SU-DHL-6 (cell line): ENCODE data around the gene SCRG1.

Experiments
- H2AFZ ChIP-seq: fragments of 200-600 bp; sonication (generic); 2 replicates; pipeline ENCODE4 v1.6.1; 2014; ENCODE audit warnings: low read depth, mild to moderate bottlenecking, moderate library complexity, mixed read lengths, antibody characterized with exemption, low read length; ENCODE audit not compliant: severe bottlenecking
- H3F3A ChIP-seq: fragments of 200-600 bp; shearing (Covaris generic); 2 replicates; pipeline ENCODE4 v1.6.0; 2016; ENCODE audit warnings: antibody characterized with exemption, mild to moderate bottlenecking; ENCODE audit not compliant: insufficient read depth
- H3K27ac ChIP-seq: fragments of 200-600 bp; sonication (generic); 2 replicates; pipeline ENCODE4 v1.5.1; 2016; ENCODE audit warnings: low read depth, mild to moderate bottlenecking, low read length, moderate library complexity, mixed read lengths
- H3K27me3 ChIP-seq: fragments of 200-600 bp; sonication (generic), shearing (Covaris generic); 2 replicates; pipeline ENCODE4 v1.6.0; 2014; ENCODE audit warnings: mild to moderate bottlenecking, low read length
- H3K36me3 ChIP-seq: fragments of 200-600 bp; sonication (generic); 2 replicates; pipeline ENCODE4 v1.6.1; 2014; ENCODE audit warnings: mild to moderate bottlenecking, low read length, mixed read lengths
- H3K4me2 ChIP-seq: fragments of 300-600, 200-600 bp; shearing (Covaris generic), sonication (generic); 2 replicates; pipeline ENCODE4 v1.6.0; 2014; ENCODE audit warnings: low read length, low read depth, mild to moderate bottlenecking; ENCODE audit not compliant: poor library complexity, severe bottlenecking
- H3K4me3 ChIP-seq: fragments of 200-600 bp; sonication (generic); 2 replicates; pipeline ENCODE4 v1.5.1; 2014; ENCODE audit warnings: antibody characterized with exemption, low read length, mild to moderate bottlenecking, mixed read lengths; ENCODE audit not compliant: insufficient read depth, poor library complexity, severe bottlenecking
- H3K79me2 ChIP-seq: fragments of 200-600 bp; sonication (generic); 2 replicates; pipeline ENCODE4 v1.6.1; 2014; ENCODE audit warnings: mild to moderate bottlenecking, low read length, moderate library complexity; ENCODE audit not compliant: insufficient read depth
- H3K9ac ChIP-seq: fragments of 200-600 bp; sonication (generic); 2 replicates; pipeline ENCODE4 v1.7.0; 2014; ENCODE audit warnings: mild to moderate bottlenecking, low read length
- H3K9me2 ChIP-seq: fragments of 200-600 bp; sonication (generic); replicated peaks from 2 replicates; pipeline ENCODE4 v1.6.1; 2014; ENCODE audit warnings: low read length; ENCODE audit not compliant: insufficient read depth
- H3K9me3 ChIP-seq: fragments of 200-600 bp; sonication (generic); 2 replicates; pipeline ENCODE4 v1.6.1; 2014; ENCODE audit warnings: low read length, mixed read lengths; ENCODE audit not compliant: insufficient read depth
- H4K20me1 ChIP-seq: fragments of 200-600 bp; sonication (generic); 2 replicates; pipeline ENCODE4 v1.6.1; 2014; ENCODE audit warnings: low read depth, mild to moderate bottlenecking, antibody characterized with exemption, low read length, moderate library complexity, mixed read lengths
- CTCF ChIP-seq: fragments of 200-600 bp; sonication (generic); IDR thresholded peaks from one replicate; pipeline ENCODE4 v1.5.1; 2017; ENCODE audit warnings: antibody characterized with exemption, mild to moderate bottlenecking, low read length, moderate library complexity; ENCODE audit not compliant: insufficient read depth, poor library complexity, severe bottlenecking
- EZH2phosphoT487 ChIP-seq: fragments of 200-600 bp; sonication (generic), shearing (Covaris generic); conservative IDR thresholded peaks from 2 replicates; pipeline ENCODE4 v1.6.1; 2018; ENCODE audit warnings: mild to moderate bottlenecking, antibody characterized with exemption, low read length, moderate library complexity, mixed read lengths

Gene SCRG1

GRCh38 chr4:173417833-173418232 is 18.9 kb upstream of the SCRG1 start:
- no peak overlapping the region for H3K4me2 ChIP-seq
- TF ChIP-seq CTCF (no peak), EZH2phosphoT487 (no peak)
- H3K9me3 ChIP-seq: no peaks in the 10 kb centered on the region

GRCh38 chr4:173415885-173416653 is 17.2 kb upstream of the SCRG1 start:
- no peaks in the 10 kb centered on the region for H3K9me2 ChIP-seq
- no peaks in the 10 kb centered on the region for H3F3A ChIP-seq
- H2AFZ ChIP-seq: no peak overlapping the region
- no peak overlapping the region for H3K4me2 ChIP-seq
- H3K36me3 ChIP-seq: no peaks in the 10 kb centered on the region
- H3K4me3 ChIP-seq: no peak overlapping the region
- H3K9me3 ChIP-seq: no peaks in the 10 kb centered on the region
- H3K27me3 ChIP-seq: no peaks in the 10 kb centered on the region
- H3K79me2 ChIP-seq: no peaks in the 10 kb centered on the region
- no peak overlapping the region for H3K9ac ChIP-seq
- TF ChIP-seq CTCF (no peak), EZH2phosphoT487 (no peak)
- no peak overlapping the region for H3K27ac ChIP-seq
- no peaks in the 10 kb centered on the region for H4K20me1 ChIP-seq

More at GRCh38 chr4:173417833-173418232, 18.9 kb upstream of the SCRG1 start:
- H2AFZ ChIP-seq: no peak overlapping the region
- no peaks in the 10 kb centered on the region for H3K9me2 ChIP-seq
- H4K20me1 ChIP-seq: no peaks in the 10 kb centered on the region
- H3K79me2 ChIP-seq: no peaks in the 10 kb centered on the region
- no peak overlapping the region for H3K27ac ChIP-seq
- H3F3A ChIP-seq: no peaks in the 10 kb centered on the region
- no peak overlapping the region for H3K4me3 ChIP-seq
- no peak overlapping the region for H3K9ac ChIP-seq
- H3K36me3 ChIP-seq: no peaks in the 10 kb centered on the region
- no peaks in the 10 kb centered on the region for H3K27me3 ChIP-seq

GRCh38 chr4:173415092-173415491 is 16.2 kb upstream of the SCRG1 start:
- Histone ChIP-seq H3K4me2 (no peak overlapping the region), H2AFZ (no peak overlapping the region), H4K20me1 (no peaks in the 10 kb centered on the region), H3K4me3 (no peak overlapping the region), H3K27me3 (no peaks in the 10 kb centered on the region), H3K9ac (no peak overlapping the region), H3K9me2 (no peaks in the 10 kb centered on the region), H3K9me3 (no peaks in the 10 kb centered on the region), H3K36me3 (no peaks in the 10 kb centered on the region), H3F3A (no peaks in the 10 kb centered on the region), H3K79me2 (no peaks in the 10 kb centered on the region), H3K27ac (no peak overlapping the region)
- no peak for TF ChIP-seq EZH2phosphoT487
- TF ChIP-seq CTCF: no peak
